ENCODE results near the gene RNF123. TPM values are rescaled to one million over a fixed set of nuclear protein-coding genes. Genes with fewer than 3 reads are reported as not detected.

The RNF123 gene
- total RNA-seq, 1 donor from 2014 or later: 33.1 TPM

DNA sequence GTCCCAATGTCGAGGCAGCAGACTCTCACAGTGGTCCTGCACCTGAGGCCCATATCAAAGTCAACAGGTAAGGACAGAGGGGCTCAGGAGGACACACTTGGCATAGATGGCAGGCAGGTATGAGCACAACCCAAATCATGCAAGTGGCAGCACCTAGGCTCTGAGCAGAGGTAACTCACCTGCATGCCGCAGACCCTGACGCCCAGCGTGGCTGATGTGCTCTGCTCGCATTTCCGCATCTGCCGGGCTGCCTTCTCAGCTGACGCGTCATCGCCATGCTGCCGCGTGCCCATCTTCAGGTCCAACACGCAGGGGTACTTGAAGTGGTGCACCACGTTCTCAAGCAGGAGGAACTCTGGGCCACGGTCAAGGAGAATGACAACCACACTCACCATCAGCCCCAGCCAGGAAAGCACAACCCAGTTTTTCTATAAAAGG lies 38.6 kb downstream of the RNF123 start:
- Histone ChIP-seq H3K36me3 (peaks cover 45 to 62% of the 10 kb centered on the region in 2 donors), H3K27ac (no peak overlapping the region), H3K27me3 (no peaks in the 10 kb centered on the region), H3K4me1 (peaks cover 8 to 10% of the 10 kb centered on the region in 2 donors), H3K9me3 (no peaks in the 10 kb centered on the region), H3K4me3 (no peak overlapping the region)
- intact Hi-C loops (cut with DNase I): loop anchor here (10.0 kb wide), 1 partner anchor 127 kb away; the partner anchor contains the start of gene TRAIP
- DNase-seq (ENCODE audit: low spot score in 2 of 2): no peak
- TF ChIP-seq, protein P1, sequence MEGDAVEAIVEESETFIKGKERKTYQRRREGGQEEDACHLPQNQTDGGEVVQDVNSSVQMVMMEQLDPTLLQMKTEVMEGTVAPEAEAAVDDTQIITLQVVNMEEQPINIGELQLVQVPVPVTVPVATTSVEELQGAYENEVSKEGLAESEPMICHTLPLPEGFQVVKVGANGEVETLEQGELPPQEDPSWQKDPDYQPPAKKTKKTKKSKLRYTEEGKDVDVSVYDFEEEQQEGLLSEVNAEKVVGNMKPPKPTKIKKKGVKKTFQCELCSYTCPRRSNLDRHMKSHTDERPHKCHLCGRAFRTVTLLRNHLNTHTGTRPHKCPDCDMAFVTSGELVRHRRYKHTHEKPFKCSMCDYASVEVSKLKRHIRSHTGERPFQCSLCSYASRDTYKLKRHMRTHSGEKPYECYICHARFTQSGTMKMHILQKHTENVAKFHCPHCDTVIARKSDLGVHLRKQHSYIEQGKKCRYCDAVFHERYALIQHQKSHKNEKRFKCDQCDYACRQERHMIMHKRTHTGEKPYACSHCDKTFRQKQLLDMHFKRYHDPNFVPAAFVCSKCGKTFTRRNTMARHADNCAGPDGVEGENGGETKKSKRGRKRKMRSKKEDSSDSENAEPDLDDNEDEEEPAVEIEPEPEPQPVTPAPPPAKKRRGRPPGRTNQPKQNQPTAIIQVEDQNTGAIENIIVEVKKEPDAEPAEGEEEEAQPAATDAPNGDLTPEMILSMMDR (IDR thresholded peaks at IDR 0.05): no peak

DNA sequence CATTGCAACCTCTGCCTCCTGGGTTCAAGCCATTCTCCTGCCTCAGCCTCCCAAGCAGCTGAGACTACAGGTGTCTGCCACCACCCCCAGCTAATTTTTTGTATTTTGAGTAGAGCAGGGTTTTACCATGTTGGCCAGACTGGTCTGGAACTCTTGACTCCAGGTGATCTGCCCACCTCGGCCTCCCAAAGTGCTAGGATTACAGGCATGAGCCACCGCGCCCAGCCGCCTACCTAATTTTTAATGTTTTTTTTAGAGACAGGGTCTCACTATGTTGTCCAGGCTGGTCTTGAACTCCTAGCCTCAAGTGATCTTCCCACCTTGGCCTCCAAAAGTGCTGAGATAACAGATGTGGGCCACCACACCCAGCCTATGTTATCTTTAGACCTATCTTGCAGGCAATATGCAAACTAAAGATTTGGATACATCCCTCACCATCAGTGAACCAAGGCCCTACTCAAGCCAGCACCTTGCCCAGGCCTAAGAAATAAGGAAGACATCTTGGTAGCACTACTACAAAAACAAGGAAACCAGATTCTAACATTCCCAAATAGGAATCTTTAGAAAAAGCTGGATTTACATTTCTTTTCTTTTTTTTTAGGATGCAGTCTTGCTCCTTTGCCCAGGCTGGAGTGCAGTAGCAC lies 40.7 kb downstream of the RNF123 start:
- Histone ChIP-seq H3K27me3 (no peaks in the 10 kb centered on the region), H3K4me1 (peaks cover 0 to under 1% of the 10 kb centered on the region in 2 donors), H3K27ac (no peak overlapping the region), H3K36me3 (peaks cover 53 to 72% of the 10 kb centered on the region in 2 donors), H3K9me3 (no peaks in the 10 kb centered on the region), H3K4me3 (no peak overlapping the region)
- intact Hi-C loops (cut with DNase I): loop anchor here (10.0 kb wide), 1 partner anchor 125 kb away; the partner anchor contains the start of gene TRAIP
- DNase-seq (ENCODE audit: low spot score in 2 of 2): no peak
- TF ChIP-seq, protein P1 (IDR thresholded peaks at IDR 0.05): no peak

GRCh38 chr3:49732597-49732996 lies 43.2 kb downstream of the RNF123 start:
- H3K27me3 ChIP-seq: no peaks in the 10 kb centered on the region
- H3K4me3 ChIP-seq: no peak overlapping the region
- H3K36me3 ChIP-seq: peaks cover 63 to 71% of the 10 kb centered on the region in 2 donors
- H3K27ac ChIP-seq: no peak overlapping the region
- TF ChIP-seq, protein P1 (IDR thresholded peaks at IDR 0.05): no peak
- intact Hi-C loops (cut with DNase I): no loop called here
- no peaks in the 10 kb centered on the region for H3K4me1 ChIP-seq
- no peak for DNase-seq (ENCODE audit: low spot score in 2 of 2)
- no peaks in the 10 kb centered on the region for H3K9me3 ChIP-seq

DNA sequence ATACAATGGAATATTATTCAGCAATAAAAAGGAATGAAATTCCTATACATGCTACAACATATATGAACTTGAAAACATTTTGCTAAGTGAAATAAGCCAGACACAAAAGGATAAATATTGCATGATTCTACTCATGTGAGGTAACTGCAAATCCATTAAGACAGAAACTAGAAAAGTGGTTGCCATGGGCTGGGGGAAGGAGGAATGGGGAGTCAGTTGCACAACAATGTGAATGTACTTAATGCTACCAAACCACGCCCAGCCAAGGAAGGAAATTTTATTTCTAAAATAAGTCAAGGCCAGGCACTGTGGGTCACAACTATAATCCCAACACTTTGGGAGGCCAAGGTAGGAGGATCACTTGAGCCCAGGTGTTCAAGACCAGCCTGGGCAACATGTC lies 44.2 kb downstream of the RNF123 start:
- Histone ChIP-seq H3K4me3 (no peak overlapping the region), H3K4me1 (no peaks in the 10 kb centered on the region), H3K9me3 (no peaks in the 10 kb centered on the region), H3K36me3 (peaks cover 62 to 72% of the 10 kb centered on the region in 2 donors), H3K27ac (no peak overlapping the region), H3K27me3 (no peaks in the 10 kb centered on the region)
- intact Hi-C loops (cut with DNase I): no loop called here
- no peak for DNase-seq (ENCODE audit: low spot score in 2 of 2)
- TF ChIP-seq, protein P1 (IDR thresholded peaks at IDR 0.05): no peak

DNA sequence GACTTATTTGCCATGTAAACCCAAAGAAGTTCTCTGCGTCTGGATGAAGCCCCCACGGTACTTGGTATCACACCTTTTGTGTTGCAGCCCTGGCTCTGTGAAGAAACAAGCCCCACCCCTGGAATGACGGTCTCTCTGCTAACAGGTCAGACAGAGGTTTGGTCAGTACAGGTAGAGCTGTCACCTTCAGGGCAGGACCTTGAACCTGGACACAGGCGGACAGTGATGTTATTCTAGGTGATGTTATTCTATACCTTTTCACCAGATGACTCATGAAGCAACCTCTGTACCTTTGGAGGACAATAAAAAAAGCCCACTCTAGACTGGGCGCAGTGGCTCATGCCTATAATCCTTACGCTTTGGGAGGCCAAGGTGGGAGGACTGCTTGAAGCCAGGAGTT lies 45.4 kb downstream of the RNF123 start:
- DNase-seq (ENCODE audit: low spot score in 2 of 2): no peak
- intact Hi-C loops (cut with DNase I): no loop called here
- H3K27ac ChIP-seq: no peak overlapping the region
- H3K4me1 ChIP-seq: no peaks in the 10 kb centered on the region
- TF ChIP-seq, protein P1 (IDR thresholded peaks at IDR 0.05): no peak
- no peaks in the 10 kb centered on the region for H3K9me3 ChIP-seq
- no peak overlapping the region for H3K4me3 ChIP-seq
- no peaks in the 10 kb centered on the region for H3K27me3 ChIP-seq
- peaks cover 62 to 74% of the 10 kb centered on the region in 2 donors for H3K36me3 ChIP-seq
